GM12878 (cell line): Measurements from ENCODE around the gene PHF20. TPM values are rescaled to one million over a fixed set of nuclear protein-coding genes. Genes with fewer than 3 reads are reported as not detected.
"Not testable (repeated sequence)": the region's sequence is repeated elsewhere in the genome, so short reads cannot be mapped to it uniquely, and the experiment has no call there.

Experiments
- ATAC-seq: fragments of 200-7000 bp; cut with Tn5 transposase; 3 replicates; pipeline ENCODE4 v1.9.1; 2020; ENCODE audit warnings: mild to moderate bottlenecking, moderate library complexity
- BruUV-seq: library from RNA; stranded (reverse); fragments of 400-500 nt; replicated peaks from 2 replicates; lab custom pipeline; 2021; lab: Mats Ljungman, UMichigan
- CTCF ChIA-PET: fragments of 300-600 bp; sonication (Branson Sonifier 250); formaldehyde crosslinking; extraction: SDS; loops from one replicate; lab custom pipeline; 2021; ENCODE audit warnings: inconsistent platforms; lab: Yijun Ruan, JAX
- POLR2A ChIA-PET: fragments of 350-600 bp; formaldehyde crosslinking; extraction: SDS; loops from one replicate; lab custom pipeline; 2021; ENCODE audit warnings: inconsistent platforms; lab: Charles Lee
- RAD21 ChIA-PET: fragments of 300-600 bp; sonication (Branson Sonifier 250); formaldehyde crosslinking; loops from one replicate; lab custom pipeline; 2023; ENCODE audit warnings: antibody characterized with exemption; ENCODE audit not compliant: unreplicated experiment; lab: Charles Lee
- SMC1A ChIA-PET: fragments of 300-600 bp; sonication (Branson Sonifier 250); formaldehyde crosslinking; loops from one replicate; lab custom pipeline; 2023; ENCODE audit not compliant: unreplicated experiment, uncharacterized antibody; lab: Charles Lee
- DNase-seq: peaks from one replicate; pipeline ENCODE4 v3.0.0-alpha.2; 2011; ENCODE audit warnings: low read depth, low spot score
- FAIRE-seq: peaks from 3 replicates; lab custom pipeline; 2011; peaks lifted over from hg19 to GRCh38; lab: Jason Lieb, UNC
- H2AFZ ChIP-seq: 2 replicates; pipeline ENCODE4 v1.6.0; 2011; ENCODE audit warnings: low read depth, low read length, control low read depth; ENCODE audit not compliant: control insufficient read depth
- H3K27ac ChIP-seq: 2 replicates; pipeline ENCODE4 v1.5.1; 2011; ENCODE audit warnings: control low read depth; ENCODE audit not compliant: control insufficient read depth, insufficient read depth
- H3K27me3 ChIP-seq, 2 experiments: replicated peaks in 1 of 2; 2 replicates each; pipeline versions ENCODE4 v1.6.0 to v1.6.1; 2011; ENCODE audit warnings: low read length in 1 of 2; ENCODE audit not compliant: control insufficient read depth in 2 of 2, insufficient read depth in 2 of 2
- H3K36me3 ChIP-seq, 2 experiments: 2 replicates each; pipeline ENCODE4 v1.5.1; 2011; ENCODE audit warnings: low read length in 1 of 2; ENCODE audit not compliant: control insufficient read depth in 2 of 2, insufficient read depth in 2 of 2
- H3K4me1 ChIP-seq: 2 replicates; pipeline ENCODE4 v1.6.1; 2011; ENCODE audit warnings: mild to moderate bottlenecking, low read length, moderate library complexity, mixed read lengths; ENCODE audit not compliant: control insufficient read depth, insufficient read depth
- H3K4me2 ChIP-seq: 2 replicates; pipeline ENCODE4 v1.6.0; 2011; ENCODE audit warnings: control low read depth; ENCODE audit not compliant: control insufficient read depth, insufficient read depth
- H3K4me3 ChIP-seq: fragments of 200-600 bp; sonication (generic); 2 replicates; pipeline ENCODE4 v1.5.1; 2016
- H3K79me2 ChIP-seq: 2 replicates; pipeline ENCODE4 v1.6.0; 2011; ENCODE audit warnings: low read length; ENCODE audit not compliant: control insufficient read depth, insufficient read depth
- H3K9ac ChIP-seq: 2 replicates; pipeline ENCODE4 v1.8.0; 2011; ENCODE audit warnings: low read length, control low read depth, mixed read lengths; ENCODE audit not compliant: control insufficient read depth, insufficient read depth
- H3K9me3 ChIP-seq: replicated peaks from 3 replicates; pipeline ENCODE4 v1.5.1; 2011; ENCODE audit warnings: mild to moderate bottlenecking, low read length; ENCODE audit not compliant: control insufficient read depth, insufficient read depth
- H4K20me1 ChIP-seq: 2 replicates; pipeline ENCODE4 v1.6.0; 2011; ENCODE audit not compliant: control insufficient read depth, insufficient read depth
- CHD1 ChIP-seq: IDR thresholded peaks from 2 replicates; pipeline ENCODE4 v1.6.1; 2012; ENCODE audit warnings: low read depth, low read length, improper control_type of control experiment
- PAX8 ChIP-seq: fragments of 450-650 bp; IDR thresholded peaks from 2 replicates; pipeline ENCODE4 v1.6.1; 2017; ENCODE audit warnings: mild to moderate bottlenecking, moderate library complexity
- RAD51 ChIP-seq: fragments of 450-650 bp; IDR thresholded peaks from 2 replicates; pipeline ENCODE4 v1.6.1; 2016; ENCODE audit warnings: moderate library complexity, mild to moderate bottlenecking, inconsistent platforms
- WGBS: methylation state at CpG from one replicate; pipeline ENCODE4 v1.1.6; 2016; ENCODE audit warnings: low lambda C conversion rate; ENCODE audit not compliant: insufficient replicate concordance, insufficient coverage; ENCODE audit errors: missing lambda C conversion rate; 5-methylcytosine and 5-hydroxymethylcytosine counted together
- in situ Hi-C: fragments of 300-500 bp; cut with MboI; formaldehyde crosslinking; loops from 9 replicates; pipeline ENCODE4 v1.14.3; 2018; ENCODE audit warnings: mixed read lengths
- intact Hi-C: fragments of 100-400 bp; cut with micrococcal nuclease; formaldehyde crosslinking; loops from one replicate; pipeline ENCODE4 v1.14.2; 2022; ENCODE audit not compliant: unreplicated experiment
- polyA plus RNA-seq, 11 experiments: library from polyadenylated mRNA; depleted of rRNA in 4 of 11; unstranded in 6 of 11; stranded (reverse) in 5 of 11; fragments of >200 nt; fragmentation: Nextera tagmentation in 4 of 11; fragmentation: Illumina TruSeq in 1 of 11; extraction: Ambion mirVana in 4 of 11; extraction: Trizol in 1 of 11; gene quantifications; 1 replicate in 1 of 11; 2 replicates in 10 of 11; pipeline versions ENCODE4 v1.2.1 to v1.2.3, GENCODE V29; 2011 to 2016; ENCODE audit warnings: inconsistent platforms in 2 of 11, missing spikeins in 2 of 11, low read depth in 1 of 11
- total RNA-seq, 4 experiments: library from RNA; depleted of rRNA in 3 of 4; stranded (reverse); fragments of >200 nt in 3 of 4; fragmentation: Illumina TruSeq in 1 of 4; extraction: Trizol in 1 of 4; gene quantifications; 2 replicates each; pipeline versions ENCODE4 v1.2.1 to v1.2.3, GENCODE V29; 2013 to 2021
- TF ChIP-seq, protein P1 (sequence below): fragments of 450-650 bp; IDR thresholded peaks from 2 replicates; pipeline ENCODE4 v1.6.1; 2017; ENCODE audit warnings: mild to moderate bottlenecking, moderate library complexity

PHF20 gene
- total and polyA plus RNA-seq, 10 of the 15 experiments (the other 5 are each of a cell fraction or from before 2014, with no cell fraction given) = 31.6 to 91.2 (median 46.8) TPM

DNA sequence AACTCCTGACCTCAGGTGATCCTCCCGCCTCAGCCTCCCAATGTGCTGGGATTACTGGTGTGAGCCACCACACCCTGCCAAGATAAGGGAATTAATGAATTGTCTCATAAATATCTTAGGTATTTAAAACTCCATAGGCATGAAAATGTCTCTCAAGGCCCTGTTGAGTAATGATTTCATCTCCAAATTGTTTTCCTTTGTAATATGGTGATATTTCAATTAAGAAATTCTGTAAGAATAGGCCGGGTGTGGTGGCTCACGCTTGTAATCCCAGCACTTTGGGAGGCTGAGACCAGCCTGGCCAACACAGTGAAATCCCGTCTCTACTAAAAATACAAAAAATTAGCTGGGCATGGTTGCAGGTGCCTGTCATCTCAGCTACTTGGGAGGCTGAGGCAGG is 13.7 kb downstream of the PHF20 start:
- RAD21 ChIA-PET, H3K4me2 ChIP-seq, H3K27me3 ChIP-seq, H3K9me3 ChIP-seq, SMC1A ChIA-PET, H3K4me1 ChIP-seq, in situ Hi-C loops, CTCF ChIA-PET, H2AFZ ChIP-seq, ATAC-seq, H3K36me3 ChIP-seq, H4K20me1 ChIP-seq, DNase-seq, intact Hi-C loops, FAIRE-seq, H3K27ac ChIP-seq, BruUV-seq, H3K9ac ChIP-seq, H3K4me3 ChIP-seq, POLR2A ChIA-PET: not testable (repeated sequence)
- 83% methylated on average over 4 of the region's 4 CpGs for WGBS
- peaks cover 13% of the 10 kb centered on the region for H3K79me2 ChIP-seq

DNA sequence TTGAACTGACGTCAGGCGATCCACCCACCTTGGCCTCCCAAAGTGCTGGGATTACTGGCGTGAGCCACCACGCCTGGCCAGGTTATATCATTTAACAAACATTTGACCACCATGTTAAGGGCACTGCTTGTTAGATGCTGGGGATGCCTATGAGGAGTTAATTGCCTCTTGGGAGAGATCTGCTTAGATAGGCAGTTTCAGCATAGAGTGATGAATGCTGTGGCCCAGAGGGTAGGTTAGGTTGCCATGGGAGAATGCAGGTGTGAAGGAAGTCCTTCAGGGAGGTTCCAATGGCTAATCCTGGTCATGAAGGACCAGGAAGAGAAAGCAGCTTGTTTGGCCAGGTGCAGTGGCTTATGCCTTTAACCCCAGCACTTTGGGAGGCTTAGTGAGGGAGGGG is 17.0 kb downstream of the PHF20 start:
- H4K20me1 ChIP-seq = no peaks in the 10 kb centered on the region
- H3K4me3 ChIP-seq = no peak overlapping the region
- CTCF ChIA-PET = no interaction called here
- intact Hi-C loops = no loop called here
- no peaks in the 10 kb centered on the region for H3K27me3 ChIP-seq
- H3K9me3 ChIP-seq = no peaks in the 10 kb centered on the region
- no peak overlapping the region for H2AFZ ChIP-seq
- POLR2A ChIA-PET = interaction anchor here (1.2 kb wide), 1 partner anchor 12 kb away, joined by 5 read pairs; no protein-coding TSS in a partner anchor
- H3K79me2 ChIP-seq = peaks cover 9% of the 10 kb centered on the region
- in situ Hi-C loops = no loop called here
- RAD21 ChIA-PET = no interaction called here
- DNase-seq = no peak
- H3K4me2 ChIP-seq = no peak overlapping the region
- no peak overlapping the region for H3K9ac ChIP-seq
- TF ChIP-seq PAX8 = no peak
- TF ChIP-seq CHD1 = no peak
- TF ChIP-seq, protein P1, sequence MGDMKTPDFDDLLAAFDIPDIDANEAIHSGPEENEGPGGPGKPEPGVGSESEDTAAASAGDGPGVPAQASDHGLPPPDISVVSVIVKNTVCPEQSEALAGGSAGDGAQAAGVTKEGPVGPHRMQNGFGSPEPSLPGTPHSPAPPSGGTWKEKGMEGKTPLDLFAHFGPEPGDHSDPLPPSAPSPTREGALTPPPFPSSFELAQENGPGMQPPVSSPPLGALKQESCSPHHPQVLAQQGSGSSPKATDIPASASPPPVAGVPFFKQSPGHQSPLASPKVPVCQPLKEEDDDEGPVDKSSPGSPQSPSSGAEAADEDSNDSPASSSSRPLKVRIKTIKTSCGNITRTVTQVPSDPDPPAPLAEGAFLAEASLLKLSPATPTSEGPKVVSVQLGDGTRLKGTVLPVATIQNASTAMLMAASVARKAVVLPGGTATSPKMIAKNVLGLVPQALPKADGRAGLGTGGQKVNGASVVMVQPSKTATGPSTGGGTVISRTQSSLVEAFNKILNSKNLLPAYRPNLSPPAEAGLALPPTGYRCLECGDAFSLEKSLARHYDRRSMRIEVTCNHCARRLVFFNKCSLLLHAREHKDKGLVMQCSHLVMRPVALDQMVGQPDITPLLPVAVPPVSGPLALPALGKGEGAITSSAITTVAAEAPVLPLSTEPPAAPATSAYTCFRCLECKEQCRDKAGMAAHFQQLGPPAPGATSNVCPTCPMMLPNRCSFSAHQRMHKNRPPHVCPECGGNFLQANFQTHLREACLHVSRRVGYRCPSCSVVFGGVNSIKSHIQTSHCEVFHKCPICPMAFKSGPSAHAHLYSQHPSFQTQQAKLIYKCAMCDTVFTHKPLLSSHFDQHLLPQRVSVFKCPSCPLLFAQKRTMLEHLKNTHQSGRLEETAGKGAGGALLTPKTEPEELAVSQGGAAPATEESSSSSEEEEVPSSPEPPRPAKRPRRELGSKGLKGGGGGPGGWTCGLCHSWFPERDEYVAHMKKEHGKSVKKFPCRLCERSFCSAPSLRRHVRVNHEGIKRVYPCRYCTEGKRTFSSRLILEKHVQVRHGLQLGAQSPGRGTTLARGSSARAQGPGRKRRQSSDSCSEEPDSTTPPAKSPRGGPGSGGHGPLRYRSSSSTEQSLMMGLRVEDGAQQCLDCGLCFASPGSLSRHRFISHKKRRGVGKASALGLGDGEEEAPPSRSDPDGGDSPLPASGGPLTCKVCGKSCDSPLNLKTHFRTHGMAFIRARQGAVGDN = no peak
- no peak for TF ChIP-seq RAD51
- TF ChIP-seq, all 136 proteins: peak for 0
- peaks cover 0 to 3% of the 10 kb centered on the region in 2 experiments; a peak in 1 of 4 replicates for H3K36me3 ChIP-seq
- no peaks in the 10 kb centered on the region for H3K4me1 ChIP-seq
- BruUV-seq = no TSS peak
- SMC1A ChIA-PET = no interaction called here
- FAIRE-seq (no peak), ATAC-seq (no peak)
- no peak overlapping the region for H3K27ac ChIP-seq
- 100% methylated on average over 4 of the region's 4 CpGs for WGBS
